SH-SY5Y (cell line): ENCODE measurements around the gene GPC5.

Experiments
- GATA2 ChIP-seq: IDR thresholded peaks from 2 replicates; pipeline ENCODE4 v1.6.1; 2011; ENCODE audit warnings: mild to moderate bottlenecking, low read depth, low read length
- GATA3 ChIP-seq: IDR thresholded peaks from 2 replicates; pipeline ENCODE4 v1.6.1; 2011; ENCODE audit warnings: low read depth, mild to moderate bottlenecking, low read length, moderate library complexity

DNA sequence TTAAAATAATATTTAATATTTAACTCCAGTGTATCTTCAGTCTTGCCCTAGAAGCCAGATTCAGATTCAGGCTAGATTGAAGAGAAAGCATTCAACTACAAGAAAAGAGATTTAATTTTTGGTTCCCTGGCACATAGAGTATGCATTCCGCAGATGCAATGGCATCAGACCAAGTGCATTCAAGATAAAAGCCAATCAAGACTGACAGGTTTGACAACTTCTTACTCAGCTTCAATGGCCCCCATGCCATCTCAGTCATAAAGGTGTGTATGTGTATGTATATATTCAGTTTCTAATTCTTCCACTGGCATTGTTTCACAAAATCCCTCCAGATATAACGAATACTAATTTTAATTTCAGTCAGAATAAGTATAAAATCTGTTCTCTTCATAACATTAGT is 1177.4 kb downstream of the GPC5 start:
- TF ChIP-seq GATA3 (no peak), GATA2 (no peak)
